Activated CD4-positive, alpha-beta memory T cell treated with anti-CD3 and anti-CD28 coated beads for 36 hours (primary cell): Measurements from ENCODE around the gene PRR16. TPM values are rescaled to one million over a fixed set of nuclear protein-coding genes. Genes with fewer than 3 reads are reported as not detected.

Experiments
- CTCF ChIA-PET: fragments of 350-600 bp; sonication (Branson Sonifier 250); formaldehyde crosslinking; loops from one replicate; lab custom pipeline; 2021; ENCODE audit warnings: antibody characterized with exemption, inconsistent platforms; lab: Charles Lee
- POLR2A ChIA-PET: fragments of 350-600 bp; sonication (Branson Sonifier 250); formaldehyde crosslinking; loops from one replicate; lab custom pipeline; 2021; ENCODE audit warnings: antibody characterized with exemption; lab: Charles Lee
- DNase-seq: peaks from one replicate; pipeline ENCODE4 v3.0.0-alpha.2; 2020
- H3K27ac Mint-ChIP-seq: one replicate; pipeline ENCODE4 v1.8.0; 2021; ENCODE audit warnings: mixed read lengths
- H3K27me3 Mint-ChIP-seq: one replicate; pipeline ENCODE4 v1.8.0; 2021; ENCODE audit warnings: mixed read lengths
- H3K36me3 Mint-ChIP-seq: one replicate; pipeline ENCODE4 v1.8.0; 2021; ENCODE audit warnings: mixed read lengths
- H3K4me1 Mint-ChIP-seq: one replicate; pipeline ENCODE4 v1.8.0; 2021; ENCODE audit warnings: low read depth, mixed read lengths
- H3K4me3 Mint-ChIP-seq: one replicate; pipeline ENCODE4 v1.8.0; 2021; ENCODE audit warnings: mild to moderate bottlenecking, mixed read lengths
- H3K9me3 Mint-ChIP-seq: one replicate; pipeline ENCODE4 v1.8.0; 2021; ENCODE audit warnings: mixed read lengths
- intact Hi-C: fragments of 100-400 bp; cut with micrococcal nuclease; formaldehyde crosslinking; loops from one replicate; pipeline ENCODE4 v1.15.1; 2023
- total RNA-seq, 2 experiments: library from RNA; stranded (reverse); gene quantifications; one replicate each; pipeline ENCODE4 v1.2.3, GENCODE V29; 2021

Gene PRR16
- total RNA-seq, 2 experiments from 2014 or later: not detected

- no peak overlapping the region for H3K4me3 Mint-ChIP-seq
- POLR2A ChIA-PET: no interaction called here
- no peak for DNase-seq
- H3K27me3 Mint-ChIP-seq: no peaks in the 10 kb centered on the region
- no peaks in the 10 kb centered on the region for H3K36me3 Mint-ChIP-seq
- CTCF ChIA-PET: no interaction called here
- H3K27ac Mint-ChIP-seq: no peak overlapping the region
- no peaks in the 10 kb centered on the region for H3K4me1 Mint-ChIP-seq
- intact Hi-C loops: no loop called here
- H3K9me3 Mint-ChIP-seq: peaks cover 20% of the 10 kb centered on the region
Measured at GRCh38 chr5:120640778-120641177, 176.7 kb downstream of the PRR16 start.

DNA sequence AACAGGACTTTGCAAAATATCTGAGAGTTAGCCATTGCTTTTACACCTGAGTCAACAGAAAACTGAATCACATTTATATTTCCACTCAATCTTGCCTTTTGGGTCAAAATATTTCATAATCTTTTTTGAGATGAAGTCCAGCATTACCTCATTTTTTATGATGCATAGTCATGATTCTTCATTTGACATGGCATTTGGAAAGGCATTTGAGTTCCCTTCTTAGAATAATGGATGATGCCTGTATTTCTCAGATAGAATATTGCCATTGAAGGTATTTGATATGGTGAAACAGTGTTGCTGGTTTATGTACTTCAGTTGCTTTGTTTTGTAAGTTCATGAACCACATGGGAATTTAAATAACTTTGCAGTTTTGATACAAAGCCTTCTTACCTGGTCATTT, 180.4 kb downstream of the PRR16 start:
- Mint-ChIP-seq H3K4me1 (no peaks in the 10 kb centered on the region), H3K27ac (no peak overlapping the region), H3K27me3 (no peaks in the 10 kb centered on the region), H3K4me3 (no peak overlapping the region), H3K36me3 (no peaks in the 10 kb centered on the region), H3K9me3 (peaks cover 7% of the 10 kb centered on the region)
- ChIA-PET POLR2A (no interaction called here), CTCF (no interaction called here)
- intact Hi-C loops: no loop called here
- DNase-seq: no peak

GRCh38 chr5:120655828-120656435, 191.8 kb downstream of the PRR16 start:
- Mint-ChIP-seq H3K9me3 (peaks cover 2% of the 10 kb centered on the region), H3K36me3 (no peaks in the 10 kb centered on the region), H3K4me3 (no peak overlapping the region), H3K4me1 (no peaks in the 10 kb centered on the region), H3K27ac (no peak overlapping the region), H3K27me3 (no peaks in the 10 kb centered on the region)
- POLR2A ChIA-PET: no interaction called here
- CTCF ChIA-PET: no interaction called here
- intact Hi-C loops: loop anchor here (2.0 to 10.0 kb wide), 2 partner anchors 1293 to 1449 kb away; no protein-coding TSS in a partner anchor
- DNase-seq: peak; percentile 12

- H3K27me3 Mint-ChIP-seq: no peaks in the 10 kb centered on the region
- H3K9me3 Mint-ChIP-seq: peaks cover 2% of the 10 kb centered on the region
- H3K4me3 Mint-ChIP-seq: no peak overlapping the region
- H3K4me1 Mint-ChIP-seq: no peaks in the 10 kb centered on the region
- no peak for DNase-seq
- POLR2A ChIA-PET: no interaction called here
- H3K27ac Mint-ChIP-seq: no peak overlapping the region
- H3K36me3 Mint-ChIP-seq: no peaks in the 10 kb centered on the region
- intact Hi-C loops: loop anchor here (2.0 to 10.0 kb wide), 2 partner anchors 1292 to 1448 kb away; no protein-coding TSS in a partner anchor
- CTCF ChIA-PET: interaction anchor here (0.6 kb wide), 1 partner anchor 1030 kb away, joined by 3 read pairs; no protein-coding TSS in a partner anchor
Measured at GRCh38 chr5:120657104-120657503, 193.0 kb downstream of the PRR16 start.

GRCh38 chr5:120677481-120677880, 213.4 kb downstream of the PRR16 start:
- ChIA-PET POLR2A (no interaction called here), CTCF (no interaction called here)
- no peak overlapping the region for H3K27ac Mint-ChIP-seq
- H3K9me3 Mint-ChIP-seq: no peaks in the 10 kb centered on the region
- H3K4me3 Mint-ChIP-seq: no peak overlapping the region
- DNase-seq: no peak
- no peaks in the 10 kb centered on the region for H3K4me1 Mint-ChIP-seq
- no peaks in the 10 kb centered on the region for H3K36me3 Mint-ChIP-seq
- no peaks in the 10 kb centered on the region for H3K27me3 Mint-ChIP-seq
- intact Hi-C loops: no loop called here

GRCh38 chr5:120678279-120678678, 214.2 kb downstream of the PRR16 start:
- H3K4me1 Mint-ChIP-seq: no peaks in the 10 kb centered on the region
- ChIA-PET CTCF (no interaction called here), POLR2A (no interaction called here)
- H3K27ac Mint-ChIP-seq: no peak overlapping the region
- intact Hi-C loops: no loop called here
- H3K9me3 Mint-ChIP-seq: peaks cover 3% of the 10 kb centered on the region
- no peaks in the 10 kb centered on the region for H3K36me3 Mint-ChIP-seq
- H3K4me3 Mint-ChIP-seq: no peak overlapping the region
- no peaks in the 10 kb centered on the region for H3K27me3 Mint-ChIP-seq
- DNase-seq: no peak

DNA sequence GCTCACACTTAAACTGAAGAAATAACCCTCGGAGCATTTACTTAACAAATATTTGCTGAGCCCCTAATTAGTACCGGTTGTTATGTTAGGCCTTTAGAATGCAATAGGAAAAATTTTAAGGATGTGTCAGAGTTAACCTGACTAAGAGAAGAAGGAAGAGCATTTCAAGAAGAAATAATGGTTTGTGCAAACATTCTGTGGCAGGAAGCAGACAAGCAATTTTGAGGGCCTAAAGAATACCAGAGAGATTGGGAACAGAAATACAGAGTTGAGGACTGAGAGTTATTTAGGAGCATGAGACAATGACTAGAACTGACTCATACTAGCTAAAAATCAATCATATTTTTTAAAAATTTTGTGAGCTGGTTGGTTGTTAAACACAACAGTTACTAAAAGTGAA, 218.8 kb downstream of the PRR16 start:
- DNase-seq: no peak
- Mint-ChIP-seq H3K27ac (no peak overlapping the region), H3K27me3 (no peaks in the 10 kb centered on the region), H3K4me1 (no peaks in the 10 kb centered on the region), H3K9me3 (peaks cover 3% of the 10 kb centered on the region), H3K4me3 (no peak overlapping the region), H3K36me3 (no peaks in the 10 kb centered on the region)
- ChIA-PET CTCF (no interaction called here), POLR2A (no interaction called here)
- intact Hi-C loops: no loop called here

DNA sequence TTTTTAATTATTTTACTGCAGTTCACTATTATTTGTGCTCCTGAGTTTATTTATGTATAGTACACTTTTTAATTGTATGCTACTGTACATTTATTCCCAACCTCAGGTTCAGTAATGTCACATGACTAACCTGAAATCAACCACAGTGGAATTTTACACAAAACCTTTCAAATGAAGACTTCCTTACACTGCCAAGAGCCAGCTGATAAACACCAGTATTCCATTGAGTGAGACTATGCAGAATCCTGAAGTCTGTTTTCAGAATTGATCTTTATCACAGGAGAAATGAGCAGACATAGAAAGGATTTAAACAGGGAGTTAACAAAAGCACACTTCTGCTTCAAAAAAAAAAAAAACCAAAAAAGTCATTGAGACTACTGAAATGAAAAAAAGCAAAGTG, 219.5 kb downstream of the PRR16 start:
- CTCF ChIA-PET: no interaction called here
- H3K4me3 Mint-ChIP-seq: no peak overlapping the region
- intact Hi-C loops: no loop called here
- no peaks in the 10 kb centered on the region for H3K36me3 Mint-ChIP-seq
- POLR2A ChIA-PET: no interaction called here
- no peaks in the 10 kb centered on the region for H3K27me3 Mint-ChIP-seq
- no peak for DNase-seq
- H3K27ac Mint-ChIP-seq: no peak overlapping the region
- no peaks in the 10 kb centered on the region for H3K4me1 Mint-ChIP-seq
- peaks cover 3% of the 10 kb centered on the region for H3K9me3 Mint-ChIP-seq

DNA sequence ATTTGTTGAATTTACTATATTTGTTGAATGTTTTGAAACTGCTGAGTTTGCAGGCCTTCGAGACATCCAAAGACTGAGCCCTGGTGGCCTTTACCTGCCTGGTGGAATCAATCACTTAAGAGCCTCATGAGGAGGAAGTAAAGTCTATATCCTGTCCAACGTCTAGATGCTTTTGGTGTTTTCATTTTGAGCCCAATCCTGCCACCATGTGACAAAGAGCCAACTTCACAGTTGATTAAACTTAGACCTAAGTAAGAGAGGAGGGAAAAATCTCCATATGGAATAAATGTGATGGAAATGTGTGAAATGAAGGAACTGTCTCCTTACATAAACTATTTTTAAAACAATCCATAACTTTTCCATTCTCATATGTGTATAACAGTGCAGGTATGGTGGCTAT, 220.1 kb downstream of the PRR16 start:
- ChIA-PET POLR2A (no interaction called here), CTCF (no interaction called here)
- H3K27ac Mint-ChIP-seq: no peak overlapping the region
- peaks cover 3% of the 10 kb centered on the region for H3K9me3 Mint-ChIP-seq
- no peaks in the 10 kb centered on the region for H3K36me3 Mint-ChIP-seq
- no peaks in the 10 kb centered on the region for H3K27me3 Mint-ChIP-seq
- DNase-seq: no peak
- intact Hi-C loops: no loop called here
- H3K4me3 Mint-ChIP-seq: no peak overlapping the region
- H3K4me1 Mint-ChIP-seq: no peaks in the 10 kb centered on the region

- CTCF ChIA-PET: no interaction called here
- POLR2A ChIA-PET: no interaction called here
- H3K9me3 Mint-ChIP-seq: peaks cover 3% of the 10 kb centered on the region
- H3K4me3 Mint-ChIP-seq: no peak overlapping the region
- no peak for DNase-seq
- H3K27ac Mint-ChIP-seq: no peak overlapping the region
- intact Hi-C loops: no loop called here
- no peaks in the 10 kb centered on the region for H3K27me3 Mint-ChIP-seq
- no peaks in the 10 kb centered on the region for H3K36me3 Mint-ChIP-seq
- no peaks in the 10 kb centered on the region for H3K4me1 Mint-ChIP-seq
Measured at GRCh38 chr5:120684749-120685415, 220.8 kb downstream of the PRR16 start.

DNA sequence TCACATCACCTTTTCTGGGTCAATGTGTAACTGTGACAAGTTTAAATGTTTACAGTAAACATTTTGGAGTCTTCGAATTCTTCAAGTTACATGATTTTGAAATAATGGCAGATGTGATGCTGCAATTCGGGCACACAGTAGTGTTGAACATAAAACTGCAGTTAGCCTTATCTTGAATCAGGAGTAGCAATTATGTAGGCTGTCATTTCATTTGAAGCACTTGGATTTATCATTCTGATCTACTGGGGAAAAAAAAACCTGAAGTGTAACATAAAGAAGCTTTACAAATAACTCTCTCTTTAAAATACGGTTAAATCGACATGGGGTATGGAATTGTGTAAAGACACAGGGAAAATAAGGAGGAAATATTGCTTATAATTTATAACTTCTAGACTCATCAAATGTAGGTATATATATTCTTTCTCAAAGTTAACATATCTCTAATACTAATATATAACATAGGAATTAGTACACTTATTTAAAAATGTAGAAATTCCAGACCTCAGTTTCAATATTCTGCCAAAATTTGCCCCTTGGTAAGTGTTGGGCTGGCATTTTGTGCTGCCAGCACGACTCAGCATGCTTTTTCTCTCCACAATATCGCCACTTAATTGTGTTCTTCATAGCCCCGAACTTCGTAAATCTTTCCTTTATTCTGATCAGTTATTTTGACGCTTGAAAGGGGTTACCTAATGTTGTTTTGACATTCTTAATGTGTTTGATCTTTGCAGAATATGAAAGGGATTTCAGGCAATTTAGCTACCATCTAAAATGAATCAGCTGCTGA, 226.7 kb downstream of the PRR16 start:
- POLR2A ChIA-PET: no interaction called here
- H3K4me3 Mint-ChIP-seq: no peak overlapping the region
- H3K36me3 Mint-ChIP-seq: no peaks in the 10 kb centered on the region
- no peak for DNase-seq
- H3K27me3 Mint-ChIP-seq: no peaks in the 10 kb centered on the region
- no peaks in the 10 kb centered on the region for H3K4me1 Mint-ChIP-seq
- intact Hi-C loops: no loop called here
- H3K9me3 Mint-ChIP-seq: peaks cover 6% of the 10 kb centered on the region
- H3K27ac Mint-ChIP-seq: no peak overlapping the region
- CTCF ChIA-PET: no interaction called here

- no peak overlapping the region for H3K4me3 Mint-ChIP-seq
- POLR2A ChIA-PET: no interaction called here
- no peaks in the 10 kb centered on the region for H3K4me1 Mint-ChIP-seq
Measured at GRCh38 chr5:120692325-120692724, 228.2 kb downstream of the PRR16 start.

More at GRCh38 chr5:120692325-120692724, 228.2 kb downstream of the PRR16 start:
- Mint-ChIP-seq H3K9me3 (peaks cover 8% of the 10 kb centered on the region), H3K27ac (no peak overlapping the region), H3K27me3 (no peaks in the 10 kb centered on the region), H3K36me3 (no peaks in the 10 kb centered on the region)
- CTCF ChIA-PET: no interaction called here
- no peak for DNase-seq
- intact Hi-C loops: no loop called here
